K562 (cell line): ENCODE measurements around the gene YWHAB. TPM values are rescaled to one million over a fixed set of nuclear protein-coding genes. Genes with fewer than 3 reads are reported as not detected.
A peak's percentile ranks its signal among the peaks of the same experiment; 100 is the strongest.

Source experiments
- CCNT2 ChIP-seq: IDR thresholded peaks from 2 replicates; pipeline ENCODE4 v1.6.1; 2011; ENCODE audit warnings: borderline replicate concordance, low read depth, mild to moderate bottlenecking, moderate library complexity, mixed read lengths, low read length; ENCODE audit not compliant: insufficient read length; ENCODE audit errors: extremely low read depth
- DPF2 ChIP-seq: fragments of 450-650 bp; IDR thresholded peaks from 2 replicates; pipeline ENCODE4 v1.6.1; 2016
- ELF1 ChIP-seq: fragments of 200-800 bp; sonication (Bioruptor generic); IDR thresholded peaks from 2 replicates; pipeline ENCODE4 v1.6.1; 2016; ENCODE audit warnings: missing genetic modification characterization, missing compliant biosample characterization
- HEY1 ChIP-seq: fragments of 250-450 bp; sonication (Bioruptor Pico); IDR thresholded peaks from 2 replicates; pipeline ENCODE4 v1.5.0; 2020; ENCODE audit warnings: mild to moderate bottlenecking, moderate library complexity, borderline replicate concordance
- ID3 ChIP-seq, 2 experiments: fragments of 250-450 bp in 1 of 2; fragments of 450-650 bp in 1 of 2; sonication (Bioruptor Pico) in 1 of 2; IDR thresholded peaks; 2 replicates each; pipeline versions ENCODE4 v1.6.1 to v1.8.0; 2016 to 2021; ENCODE audit warnings: mild to moderate bottlenecking in 2 of 2, moderate library complexity in 2 of 2, missing compliant biosample characterization in 1 of 2, missing genetic modification characterization in 1 of 2
- KAT7 ChIP-seq: sonication (generic); formaldehyde crosslinking; IDR thresholded peaks from 2 replicates; pipeline ENCODE4 v1.8.0; 2022; ENCODE audit warnings: missing genetic modification reagents, mild to moderate bottlenecking, borderline replicate concordance
- KDM4B ChIP-seq, 2 experiments: fragments of 450-650 bp in 1 of 2; sonication (generic) in 1 of 2; IDR thresholded peaks; 2 replicates each; pipeline ENCODE4 v1.6.1; 2016 to 2017; ENCODE audit warnings: borderline replicate concordance in 2 of 2, antibody characterized with exemption in 1 of 2, low read depth in 1 of 2, mild to moderate bottlenecking in 1 of 2
- MBD1 ChIP-seq: fragments of 250-450 bp; sonication (Bioruptor Pico); IDR thresholded peaks from 2 replicates; pipeline ENCODE4 v1.8.0; 2022; ENCODE audit warnings: inconsistent platforms
- MCM7 ChIP-seq, 2 experiments: fragments of 450-650 bp; IDR thresholded peaks; 2 replicates each; pipeline ENCODE4 v1.6.1; 2016 to 2018
- PKNOX1 ChIP-seq: fragments of 450-650 bp; IDR thresholded peaks from 2 replicates; pipeline ENCODE4 v1.6.1; 2016
- POLR2AphosphoS2 ChIP-seq: IDR thresholded peaks from 2 replicates; pipeline ENCODE4 v1.6.1; 2012; ENCODE audit warnings: low read length, improper control_type of control experiment
- RBFOX2 ChIP-seq: fragments of 200-400 bp; formaldehyde crosslinking; IDR thresholded peaks from 2 replicates; pipeline ENCODE4 v1.6.1; 2017; ENCODE audit warnings: low read depth, mild to moderate bottlenecking, low read length, moderate library complexity
- SIRT6 ChIP-seq: IDR thresholded peaks from one replicate; pipeline ENCODE4 v1.6.1; 2012; ENCODE audit warnings: low read depth, mild to moderate bottlenecking, control low read depth, inconsistent platforms, low read length, moderate library complexity
- SREBF2 ChIP-seq: sonication (generic); formaldehyde crosslinking; IDR thresholded peaks from 2 replicates; pipeline ENCODE4 v1.4.0; 2020; ENCODE audit warnings: mild to moderate bottlenecking, missing genetic modification reagents
- TAF7 ChIP-seq: fragments of 450-650 bp; IDR thresholded peaks from 2 replicates; pipeline ENCODE4 v1.6.1; 2016; ENCODE audit warnings: missing genetic modification characterization, missing compliant biosample characterization
- TARDBP ChIP-seq: fragments of 450-650 bp; IDR thresholded peaks from 2 replicates; pipeline ENCODE4 v1.6.1; 2016
- XRCC3 ChIP-seq: fragments of 450-650 bp; IDR thresholded peaks from 2 replicates; pipeline ENCODE4 v1.6.1; 2017; ENCODE audit warnings: mild to moderate bottlenecking, moderate library complexity
- ZFP1 ChIP-seq: fragments of 450-650 bp; formaldehyde crosslinking; IDR thresholded peaks from 2 replicates; pipeline ENCODE4 v1.4.0; 2020; ENCODE audit warnings: mild to moderate bottlenecking, mixed read lengths
- ZNF143 ChIP-seq: sonication (generic); formaldehyde crosslinking; IDR thresholded peaks from 2 replicates; pipeline ENCODE4 v1.9.0; 2022; ENCODE audit warnings: mild to moderate bottlenecking, missing genetic modification reagents
- ZNF518B ChIP-seq: fragments of 250-450 bp; sonication (Bioruptor Pico); IDR thresholded peaks from 2 replicates; pipeline ENCODE4 v1.5.0; 2021; ENCODE audit warnings: mild to moderate bottlenecking, moderate library complexity
- ZNF764 ChIP-seq: fragments of 250-450 bp; sonication (Bioruptor Pico); IDR thresholded peaks from 2 replicates; pipeline ENCODE4 v1.4.0; 2020; ENCODE audit warnings: low read depth, mild to moderate bottlenecking, moderate library complexity
- polyA plus RNA-seq, 8 experiments: library from polyadenylated mRNA; depleted of rRNA in 4 of 8; stranded (reverse) in 5 of 8; unstranded in 3 of 8; fragments of >200 nt; fragmentation: Nextera tagmentation in 2 of 8; fragmentation: Illumina TruSeq in 1 of 8; extraction: Ambion mirVana in 2 of 8; extraction: Trizol in 1 of 8; gene quantifications; 2 replicates each; pipeline versions ENCODE4 v1.2.1 to v1.2.3, GENCODE V29; 2011 to 2014; ENCODE audit warnings: inconsistent platforms in 1 of 8, missing spikeins in 1 of 8
- total RNA-seq, 7 experiments: library from RNA; depleted of rRNA in 6 of 7; stranded (reverse); fragments of >200 nt in 6 of 7; fragmentation: Illumina TruSeq in 2 of 7; extraction: Trizol in 2 of 7; gene quantifications; 2 replicates each; pipeline versions ENCODE4 v1.2.1 to v1.2.3, GENCODE V29; 2011 to 2021; ENCODE audit warnings: low replicate concordance in 1 of 7

YWHAB gene
- total and polyA plus RNA-seq, 9 of the 15 experiments (the other 6 are each of a cell fraction or from before 2014, with no cell fraction given), result 60.6 to 185 (median 96.1) TPM

- TF ChIP-seq KAT7 (no peak), MBD1 (CRISPR knock-in tag) (no peak), ID3 (CRISPR knock-in tag; IDR thresholded peaks at IDR 0.05) (no peak), ID3 (tag; IDR thresholded peaks at IDR 0.05) (peak; percentile 59; the same call in 1 of the 2 replicates), ZNF764 (CRISPR knock-in tag) (no peak), PKNOX1 (peak; percentile 61), SIRT6 (no peak), RBFOX2 (peak; percentile 96), CCNT2 (peak; percentile 60), DPF2 (0 out of 2 replicates have a peak, but pooled peaks have one; percentile 33), POLR2AphosphoS2 (no peak), HEY1 (CRISPR knock-in tag) (no peak), MCM7 (IDR thresholded peaks at IDR 0.05) (no peak), ZNF143 (CRISPR knock-in tag) (no peak), KDM4B (IDR thresholded peaks at IDR 0.05; ENCODE audit: borderline replicate concordance in 2 of 2, low read depth in 1 of 2) (peak in 1 of 2 experiments; percentile 56; a peak in 1 of 4 replicates), XRCC3 (no peak), TARDBP (peak; percentile 18; the same call in 1 of the 2 replicates), TAF7 (no peak), ZFP1 (CRISPR knock-in tag) (no peak), SREBF2 (CRISPR knock-in tag) (no peak), ZNF518B (CRISPR knock-in tag) (no peak), ELF1 (tag) (peak; percentile 93)
Measured at GRCh38 chr20:44885392-44886265, at the start of gene YWHAB (continued).
